ENCODE measurements around the gene RNF157. TPM values are rescaled to one million over a fixed set of nuclear protein-coding genes. Genes with fewer than 3 reads are reported as not detected.

Gene RNF157
- total RNA-seq, 1 donor from 2014 or later: 3.3 TPM

GRCh38 chr17:76140661-76141211 is 99.6 kb downstream of the RNF157 start:
- no peak for DNase-seq (ENCODE audit: low spot score)

- no peak for DNase-seq (ENCODE audit: low spot score)
Measured at GRCh38 chr17:76139801-76140660, 100.3 kb downstream of the RNF157 start.

- no peak for DNase-seq (ENCODE audit: low spot score)
Measured at GRCh38 chr17:76138896-76139752, 101.2 kb downstream of the RNF157 start.

GRCh38 chr17:76138234-76138895 is 101.9 kb downstream of the RNF157 start:
- DNase-seq (ENCODE audit: low spot score): no peak

- DNase-seq (ENCODE audit: low spot score): no peak
Measured at GRCh38 chr17:76137351-76138233, 102.7 kb downstream of the RNF157 start.

- no peak for DNase-seq (ENCODE audit: low spot score)
Measured at GRCh38 chr17:76137001-76137350, 103.3 kb downstream of the RNF157 start.

GRCh38 chr17:76136276-76137000 is 103.9 kb downstream of the RNF157 start:
- DNase-seq (ENCODE audit: low spot score): no peak

- no peak for DNase-seq (ENCODE audit: low spot score)
Measured at GRCh38 chr17:76135810-76136188, 104.5 kb downstream of the RNF157 start.

DNA sequence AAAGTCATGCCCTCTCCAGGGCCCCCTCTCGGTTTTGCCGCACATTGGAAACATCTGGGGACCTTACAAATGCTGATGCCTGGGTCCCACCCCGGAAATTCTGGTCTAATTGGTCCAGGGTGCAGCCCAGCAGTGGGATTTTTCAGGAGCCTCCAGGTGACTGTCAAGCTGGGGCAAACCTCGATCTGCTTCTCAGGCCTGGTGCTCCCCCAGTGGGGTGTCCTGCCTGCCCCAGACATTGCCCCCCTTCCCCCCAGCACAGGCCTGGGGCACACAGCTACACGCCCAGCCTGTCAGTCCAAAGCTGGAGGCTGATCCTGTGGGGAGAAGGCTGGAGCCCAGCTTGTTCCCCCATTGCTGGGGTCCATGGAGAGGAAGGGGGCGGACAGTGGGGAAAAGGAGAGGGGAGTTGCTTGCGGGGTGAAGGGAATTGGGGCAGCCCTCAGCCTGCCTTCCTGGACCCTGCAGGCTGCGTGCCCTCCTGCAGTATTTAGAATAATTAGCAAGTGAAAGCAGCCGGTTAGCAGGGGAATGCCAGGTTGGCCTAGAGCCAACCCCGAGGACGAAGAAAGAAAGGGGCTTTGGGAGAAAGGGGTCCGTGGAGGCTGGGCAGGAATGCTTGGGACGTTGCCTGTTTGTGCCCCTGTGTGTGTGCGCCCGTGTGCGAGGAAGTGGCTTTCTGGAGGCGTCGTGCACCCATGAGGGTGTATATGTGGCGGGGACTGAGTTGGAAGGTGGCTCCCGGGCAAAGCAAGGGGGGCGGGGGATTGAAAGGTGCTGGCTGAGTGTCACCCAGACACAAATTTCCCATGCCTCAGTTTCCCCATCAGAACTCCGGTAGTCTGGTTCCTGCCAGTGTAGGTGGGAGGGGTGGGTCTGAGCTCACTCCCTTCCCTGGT is 105.1 kb downstream of the RNF157 start:
- DNase-seq (ENCODE audit: low spot score): no peak

DNA sequence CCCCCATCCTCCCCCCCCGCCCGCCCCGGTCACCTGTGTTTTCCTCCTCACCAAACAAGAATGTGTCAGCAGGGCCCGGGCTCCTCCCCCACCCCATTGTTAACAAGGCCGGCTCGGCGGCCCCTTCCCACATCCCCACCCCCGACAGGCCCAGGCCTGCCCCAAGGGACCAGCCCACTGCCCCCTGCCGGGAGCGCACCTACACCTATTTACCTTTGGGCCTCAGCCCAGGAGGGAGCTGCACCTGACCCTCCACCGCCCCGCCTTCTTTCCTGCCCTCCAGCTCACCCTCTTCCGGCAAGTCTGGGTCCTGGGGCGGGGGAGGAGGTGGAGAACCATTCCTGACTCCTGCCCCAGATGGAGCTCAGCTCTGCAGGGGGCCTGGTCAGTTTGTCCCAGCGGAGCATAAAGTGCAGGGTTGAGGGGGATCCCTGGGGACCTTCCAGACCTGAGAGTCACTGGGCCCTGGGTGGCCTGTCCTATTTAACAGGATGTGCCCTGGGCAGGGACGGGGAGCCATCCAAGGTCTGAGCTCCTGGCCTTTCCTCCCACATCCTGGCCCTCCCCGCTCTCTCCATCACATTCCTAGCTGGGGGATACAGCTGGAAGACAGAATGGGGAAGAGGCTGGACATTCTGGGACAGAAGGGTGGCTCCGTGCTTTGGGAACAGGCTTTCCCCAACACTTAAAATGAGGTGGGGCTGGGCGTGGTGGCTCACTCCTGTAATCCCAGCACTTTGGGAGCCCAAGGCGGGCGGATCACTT is 107.5 kb downstream of the RNF157 start:
- DNase-seq (ENCODE audit: low spot score): peak; percentile 32

GRCh38 chr17:76131692-76132573 is 108.4 kb downstream of the RNF157 start:
- no peak for DNase-seq (ENCODE audit: low spot score)

DNA sequence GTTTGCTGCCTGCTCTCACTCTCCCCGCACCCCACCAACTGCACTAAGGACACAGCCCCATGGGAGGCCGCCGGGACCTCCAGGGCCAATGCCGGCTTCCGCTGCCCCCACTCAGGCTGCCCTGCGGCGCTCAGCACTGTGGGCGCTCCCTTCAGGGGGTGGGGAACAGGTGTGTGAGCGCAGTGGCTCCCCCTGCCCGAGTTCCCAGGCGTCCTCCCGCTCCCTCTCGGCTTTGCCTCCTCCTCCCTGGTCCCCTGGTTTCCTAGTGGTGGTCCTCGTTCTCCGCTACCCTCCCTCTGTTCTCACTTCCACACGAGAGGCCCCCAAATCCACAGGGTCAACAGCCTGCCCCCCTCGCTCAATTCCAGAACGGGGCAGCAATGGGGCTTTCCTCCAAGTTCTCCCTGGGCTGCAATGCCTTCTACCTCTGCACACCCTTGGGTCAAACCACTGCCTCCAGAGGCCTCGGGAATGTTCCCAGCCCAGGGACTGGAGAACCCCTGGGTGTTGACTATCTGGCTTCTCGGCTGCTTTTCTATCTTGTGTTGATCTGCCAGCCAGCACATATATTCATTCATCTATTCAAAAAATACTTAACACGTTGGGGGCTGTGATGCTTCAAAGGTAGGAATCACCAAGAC is 109.1 kb downstream of the RNF157 start:
- no peak for DNase-seq (ENCODE audit: low spot score)

DNA sequence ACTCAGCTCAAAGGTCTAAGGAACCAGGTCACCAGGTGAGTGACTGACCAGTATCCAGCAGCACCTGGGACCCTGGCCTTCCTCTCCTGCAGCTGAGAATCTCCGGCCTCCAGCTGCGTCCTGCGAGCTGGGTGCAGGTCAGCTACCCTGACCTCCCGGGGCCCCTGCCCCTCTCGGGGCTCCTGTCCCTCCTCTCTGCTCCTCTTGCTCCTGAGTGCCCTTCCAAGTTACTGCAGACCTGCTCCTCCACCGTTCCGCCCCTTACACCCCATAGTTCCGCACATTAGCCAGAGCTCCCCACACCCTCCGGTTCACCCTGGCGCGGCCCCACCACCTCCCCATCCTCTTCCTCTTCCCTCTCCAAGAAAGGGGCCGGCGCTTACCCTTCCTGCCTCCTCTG is 109.8 kb downstream of the RNF157 start:
- DNase-seq (ENCODE audit: low spot score): no peak

GRCh38 chr17:76125922-76126321 is 114.4 kb downstream of the RNF157 start:
- DNase-seq (ENCODE audit: low spot score): no peak

DNA sequence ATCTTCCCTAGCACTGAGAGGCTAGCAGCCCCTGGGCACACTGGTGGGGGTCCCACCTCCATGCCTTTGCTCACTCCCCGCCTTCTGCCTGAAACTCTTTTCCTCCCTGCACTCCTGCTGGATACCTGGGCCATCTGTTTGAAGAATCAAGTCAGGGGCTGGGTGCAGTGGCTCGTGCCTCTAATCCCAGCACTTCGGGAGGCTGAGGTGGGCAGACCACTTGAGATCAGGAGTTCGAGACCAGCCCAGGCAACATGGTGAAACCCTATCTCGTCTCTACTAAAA is 115.0 kb downstream of the RNF157 start:
- DNase-seq (ENCODE audit: low spot score): no peak

GRCh38 chr17:76124582-76125390 is 115.5 kb downstream of the RNF157 start:
- DNase-seq (ENCODE audit: low spot score): no peak
